ENCODE results near the gene LPAR1. TPM values are rescaled to one million over a fixed set of nuclear protein-coding genes. Genes with fewer than 3 reads are reported as not detected.
A peak's percentile ranks its signal among the peaks of the same experiment; 100 is the strongest.

LPAR1 gene
- total and polyA plus RNA-seq, 10 donors: 8.1 to 63.8 (median 34.4) TPM

- WGBS, 5 donors: 67 to 87% (median 72%) methylated on average over 3 of the region's 3 CpGs
- H3K9me3 ChIP-seq: peaks cover 0 to 2% (median 0%) of the 10 kb centered on the region in 8 donors
- DNase-seq: no peak
- intact Hi-C loops (cut with DNase I; ENCODE audit: low total_unique reads): no loop called here
- TF ChIP-seq POLR2AphosphoS5 (IDR thresholded peaks at IDR 0.05) (no peak), POLR2A (IDR thresholded peaks at IDR 0.05) (no peak), CTCF (IDR thresholded peaks at IDR 0.05 in 8 of 11, conservative IDR thresholded peaks at IDR 0.05 in 3 of 11) (no peak)
- H3K4me3 ChIP-seq: no peak overlapping the region
- no peaks in the 10 kb centered on the region for H3K27me3 ChIP-seq (replicated peaks in 1 of 7)
- H3K4me1 ChIP-seq: no peaks in the 10 kb centered on the region
- peaks cover 0 to 14% (median 0%) of the 10 kb centered on the region in 6 donors for H3K36me3 ChIP-seq
- H3K27ac ChIP-seq: peak overlapping the region in 2 of 8 donors; percentile 46 to 55
Measured at GRCh38 chr9:110938242-110938641, 100.0 kb downstream of the LPAR1 start.

GRCh38 chr9:110936719-110937452 lies 101.4 kb downstream of the LPAR1 start:
- DNase-seq: no peak
- Histone ChIP-seq H3K27me3 (replicated peaks in 1 of 7) (no peaks in the 10 kb centered on the region), H3K36me3 (peaks cover 0 to 14% (median 0%) of the 10 kb centered on the region in 6 donors), H3K9me3 (peaks cover 0 to 2% (median 0%) of the 10 kb centered on the region in 8 donors), H3K4me3 (no peak overlapping the region), H3K4me1 (no peaks in the 10 kb centered on the region), H3K27ac (peak overlapping the region in 6 of 8 donors; percentile 37 to 65 (median 54))
- 43 to 75% (median 58%) methylated on average over 3 of the region's 3 CpGs for WGBS, 5 donors
- TF ChIP-seq POLR2A (IDR thresholded peaks at IDR 0.05) (no peak), CTCF (IDR thresholded peaks at IDR 0.05 in 8 of 11, conservative IDR thresholded peaks at IDR 0.05 in 3 of 11) (no peak), POLR2AphosphoS5 (IDR thresholded peaks at IDR 0.05) (no peak)
- intact Hi-C loops (cut with DNase I; ENCODE audit: low total_unique reads): no loop called here

GRCh38 chr9:110936237-110936636 lies 102.0 kb downstream of the LPAR1 start:
- H3K9me3 ChIP-seq: peaks cover 0 to 2% (median 0%) of the 10 kb centered on the region in 8 donors
- H3K4me3 ChIP-seq: no peak overlapping the region
- H3K27me3 ChIP-seq (replicated peaks in 1 of 7): no peaks in the 10 kb centered on the region
- H3K36me3 ChIP-seq: peaks cover 0 to 9% (median 0%) of the 10 kb centered on the region in 6 donors
- peak overlapping the region in 6 of 8 donors; percentile 37 to 65 (median 54) for H3K27ac ChIP-seq
- no peak for DNase-seq
- intact Hi-C loops (cut with DNase I; ENCODE audit: low total_unique reads): no loop called here
- H3K4me1 ChIP-seq: no peaks in the 10 kb centered on the region
- 74 to 88% (median 80%) methylated on average over 3 of the region's 3 CpGs for WGBS, 5 donors
- no peak for TF ChIP-seq POLR2AphosphoS5 (IDR thresholded peaks at IDR 0.05)
- no peak for TF ChIP-seq CTCF (IDR thresholded peaks at IDR 0.05 in 8 of 11, conservative IDR thresholded peaks at IDR 0.05 in 3 of 11)
- no peak for TF ChIP-seq POLR2A (IDR thresholded peaks at IDR 0.05)

GRCh38 chr9:110935829-110936228 lies 102.4 kb downstream of the LPAR1 start:
- Histone ChIP-seq H3K27me3 (replicated peaks in 1 of 7) (no peaks in the 10 kb centered on the region), H3K27ac (peak overlapping the region in 5 of 8 donors; percentile 37 to 60 (median 52)), H3K4me1 (no peaks in the 10 kb centered on the region), H3K36me3 (peaks cover 0 to 4% (median 0%) of the 10 kb centered on the region in 6 donors), H3K4me3 (no peak overlapping the region), H3K9me3 (peaks cover 0 to 2% (median 0%) of the 10 kb centered on the region in 8 donors)
- intact Hi-C loops (cut with DNase I; ENCODE audit: low total_unique reads): no loop called here
- no peak for TF ChIP-seq CTCF (IDR thresholded peaks at IDR 0.05 in 8 of 11, conservative IDR thresholded peaks at IDR 0.05 in 3 of 11)
- no peak for TF ChIP-seq POLR2A (IDR thresholded peaks at IDR 0.05)
- TF ChIP-seq POLR2AphosphoS5 (IDR thresholded peaks at IDR 0.05): no peak
- 71 to 80% (median 77%) methylated on average over 3 of the region's 3 CpGs for WGBS, 5 donors
- DNase-seq: no peak
